Colonic mucosa (tissue), 4 donors: Measurements from ENCODE around the gene SLC25A45. TPM values are rescaled to one million over a fixed set of nuclear protein-coding genes. Genes with fewer than 3 reads are reported as not detected.
"Not testable (repeated sequence)": the region's sequence is repeated elsewhere in the genome, so short reads cannot be mapped to it uniquely, and the experiment has no call there.

Source experiments
- DNase-seq: peaks from one replicate; pipeline ENCODE4 v3.0.0-alpha.2; 2020
- H3K27ac ChIP-seq: fragments of 200-600 bp; one replicate; pipeline ENCODE4 v1.8.0; 2021
- H3K27me3 ChIP-seq: fragments of 200-600 bp; one replicate; pipeline ENCODE4 v1.8.0; 2021
- H3K36me3 ChIP-seq: fragments of 200-600 bp; one replicate; pipeline ENCODE4 v1.8.0; 2021
- H3K4me1 ChIP-seq: fragments of 200-600 bp; one replicate; pipeline ENCODE4 v1.8.0; 2021; ENCODE audit warnings: mild to moderate bottlenecking
- H3K4me3 ChIP-seq: fragments of 200-600 bp; one replicate; pipeline ENCODE4 v1.8.0; 2021
- H3K9ac ChIP-seq, 2 donors: one replicate each; pipeline ENCODE4 v1.7.0; 2013; ENCODE audit warnings: control low read depth in 2 of 2, low read depth in 2 of 2, low read length in 2 of 2
- H3K9me3 ChIP-seq: fragments of 200-600 bp; one replicate; pipeline ENCODE4 v1.8.0; 2021
- CTCF ChIP-seq: fragments of 200-600 bp; IDR thresholded peaks from one replicate; pipeline ENCODE4 v1.8.0; 2022; ENCODE audit warnings: antibody characterized with exemption, mild to moderate bottlenecking
- intact Hi-C: fragments of 100-400 bp; cut with DNase I; formaldehyde crosslinking; loops from one replicate; pipeline ENCODE4 v1.14.1; 2022
- total RNA-seq, 2 donors: library from RNA; stranded (reverse); fragmentation: NEBNext Ultra II Directional in 1 of 2; extraction: Animal tissue kit (Norgen Biotek cat#: 25700) in 1 of 2; gene quantifications; one replicate each; pipeline ENCODE4 v1.2.1, GENCODE V29; 2021
- donor health status: healthy.
- donor health status: DM: no; HTN: no; CAD: no.
- donor health status: DM: no; HTN: no; CAD: no.

Gene SLC25A45
- total RNA-seq, 2 donors from 2014 or later = 4.4 to 6.9 TPM

- Histone ChIP-seq H3K9ac (peak overlapping the region; percentile 95 to 100), H3K36me3 (no peaks in the 10 kb centered on the region), H3K27me3 (no peaks in the 10 kb centered on the region), H3K27ac (peak overlapping the region; percentile 100), H3K4me3 (peak overlapping the region; percentile 6), H3K4me1 (peaks cover 10% of the 10 kb centered on the region), H3K9me3 (no peaks in the 10 kb centered on the region)
- TF ChIP-seq CTCF = no peak
- intact Hi-C loops = loop anchor here (5.0 to 10.0 kb wide), 2 partner anchors 35 to 48 kb away; partner anchors contain the start of gene SLC25A45
- DNase-seq = no peak
Measured at GRCh38 chr11:65416841-65417701, 34.6 kb upstream of the SLC25A45 start.

GRCh38 chr11:65416341-65416824 is 33.9 kb upstream of the SLC25A45 start:
- no peaks in the 10 kb centered on the region for H3K36me3 ChIP-seq
- intact Hi-C loops = loop anchor here (5.0 to 10.0 kb wide), 2 partner anchors 34 to 48 kb away; partner anchors contain the start of gene SLC25A45
- H3K4me3 ChIP-seq = peak overlapping the region; percentile 6
- peak; percentile 96 for DNase-seq
- H3K9ac ChIP-seq = peak overlapping the region; percentile 95 to 100
- peak; percentile 98 for TF ChIP-seq CTCF
- H3K27me3 ChIP-seq = no peaks in the 10 kb centered on the region
- H3K4me1 ChIP-seq = peaks cover 10% of the 10 kb centered on the region
- peak overlapping the region; percentile 100 for H3K27ac ChIP-seq
- H3K9me3 ChIP-seq = no peaks in the 10 kb centered on the region

GRCh38 chr11:65415499-65416340 is 33.3 kb upstream of the SLC25A45 start:
- H3K4me1 ChIP-seq = peaks cover 10% of the 10 kb centered on the region
- TF ChIP-seq CTCF = no peak
- no peaks in the 10 kb centered on the region for H3K9me3 ChIP-seq
- H3K27me3 ChIP-seq = no peaks in the 10 kb centered on the region
- no peak for DNase-seq
- intact Hi-C loops = loop anchor here (5.0 to 10.0 kb wide), 2 partner anchors 33 to 49 kb away; partner anchors contain the start of gene SLC25A45
- H3K27ac ChIP-seq = no peak overlapping the region
- peak overlapping the region; percentile 95 to 100 for H3K9ac ChIP-seq
- no peaks in the 10 kb centered on the region for H3K36me3 ChIP-seq
- H3K4me3 ChIP-seq = peak overlapping the region; percentile 6

GRCh38 chr11:65414776-65415498 is 32.5 kb upstream of the SLC25A45 start:
- no peak for TF ChIP-seq CTCF

GRCh38 chr11:65413077-65413664 is 30.7 kb upstream of the SLC25A45 start:
- not testable (repeated sequence) for H3K4me3 ChIP-seq, H3K27me3 ChIP-seq, H3K9me3 ChIP-seq, H3K27ac ChIP-seq, DNase-seq, H3K4me1 ChIP-seq, H3K9ac ChIP-seq
- H3K36me3 ChIP-seq = peaks cover 12% of the 10 kb centered on the region
- intact Hi-C loops = loop anchor here (10.0 kb wide), 1 partner anchor 52 kb away; no protein-coding TSS in a partner anchor

More at GRCh38 chr11:65414776-65415498, 32.5 kb upstream of the SLC25A45 start:
- intact Hi-C loops = loop anchor here (5.0 to 10.0 kb wide), 2 partner anchors 33 to 50 kb away; partner anchors contain the start of gene SLC25A45
- H3K4me1 ChIP-seq = peaks cover 10% of the 10 kb centered on the region
- H3K9ac ChIP-seq = no peak overlapping the region
- DNase-seq = no peak
- no peaks in the 10 kb centered on the region for H3K27me3 ChIP-seq
- no peaks in the 10 kb centered on the region for H3K36me3 ChIP-seq
- H3K4me3 ChIP-seq = no peak overlapping the region
- H3K27ac ChIP-seq = no peak overlapping the region
- H3K9me3 ChIP-seq = no peaks in the 10 kb centered on the region
